ENCODE data around the gene SHB. TPM values are rescaled to one million over a fixed set of nuclear protein-coding genes. Genes with fewer than 3 reads are reported as not detected.

SHB gene
- total RNA-seq, 4 donors from 2014 or later = 9.7 to 17.5 (median 14.2) TPM

DNA sequence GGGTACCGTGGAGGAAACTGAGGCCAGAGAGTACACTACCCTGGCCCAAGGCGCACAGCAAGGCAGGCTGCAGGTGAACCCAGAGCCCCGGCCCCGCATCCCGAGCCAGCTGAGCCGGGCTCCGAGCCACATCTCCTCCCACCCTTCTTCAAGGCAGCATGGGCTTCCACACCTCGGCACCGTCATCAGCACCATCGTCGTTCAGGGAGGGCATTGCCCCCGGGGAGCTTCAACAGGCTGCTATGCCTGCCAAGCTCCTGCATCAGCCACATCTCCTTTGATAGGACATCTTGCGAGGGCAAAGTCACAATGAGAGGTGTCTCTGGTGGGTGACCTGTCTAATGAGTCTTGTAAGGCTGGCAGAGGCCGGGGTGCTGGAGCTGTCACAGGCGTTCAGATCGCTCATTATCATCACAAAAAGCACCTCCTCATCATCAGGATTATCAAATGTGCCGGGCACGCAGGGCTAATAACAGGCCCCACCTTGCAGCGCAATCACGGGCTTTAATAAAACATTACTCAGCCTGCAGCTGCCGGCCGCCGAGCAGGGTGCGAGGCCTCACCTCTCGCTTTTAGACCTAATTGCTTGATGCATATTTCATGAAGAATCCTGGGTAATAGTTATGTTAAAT is 145.1 kb downstream of the SHB start:
- Histone ChIP-seq H3K27ac (no peak overlapping the region), H3K27me3 (no peaks in the 10 kb centered on the region), H3K36me3 (peaks cover 0 to 9% of the 10 kb centered on the region in 2 donors), H3K4me1 (peaks cover 0 to 21% (median 0%) of the 10 kb centered on the region in 3 donors), H3K4me3 (no peak overlapping the region), H3K9me3 (no peaks in the 10 kb centered on the region)
- no peak for TF ChIP-seq POLR2A (IDR thresholded peaks at IDR 0.05)
- no peak for TF ChIP-seq EP300 (IDR thresholded peaks at IDR 0.05)
- TF ChIP-seq, protein P1, sequence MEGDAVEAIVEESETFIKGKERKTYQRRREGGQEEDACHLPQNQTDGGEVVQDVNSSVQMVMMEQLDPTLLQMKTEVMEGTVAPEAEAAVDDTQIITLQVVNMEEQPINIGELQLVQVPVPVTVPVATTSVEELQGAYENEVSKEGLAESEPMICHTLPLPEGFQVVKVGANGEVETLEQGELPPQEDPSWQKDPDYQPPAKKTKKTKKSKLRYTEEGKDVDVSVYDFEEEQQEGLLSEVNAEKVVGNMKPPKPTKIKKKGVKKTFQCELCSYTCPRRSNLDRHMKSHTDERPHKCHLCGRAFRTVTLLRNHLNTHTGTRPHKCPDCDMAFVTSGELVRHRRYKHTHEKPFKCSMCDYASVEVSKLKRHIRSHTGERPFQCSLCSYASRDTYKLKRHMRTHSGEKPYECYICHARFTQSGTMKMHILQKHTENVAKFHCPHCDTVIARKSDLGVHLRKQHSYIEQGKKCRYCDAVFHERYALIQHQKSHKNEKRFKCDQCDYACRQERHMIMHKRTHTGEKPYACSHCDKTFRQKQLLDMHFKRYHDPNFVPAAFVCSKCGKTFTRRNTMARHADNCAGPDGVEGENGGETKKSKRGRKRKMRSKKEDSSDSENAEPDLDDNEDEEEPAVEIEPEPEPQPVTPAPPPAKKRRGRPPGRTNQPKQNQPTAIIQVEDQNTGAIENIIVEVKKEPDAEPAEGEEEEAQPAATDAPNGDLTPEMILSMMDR (IDR thresholded peaks at IDR 0.05) = no peak
- no peak for TF ChIP-seq POLR2AphosphoS5 (IDR thresholded peaks at IDR 0.05)
- no peak for ATAC-seq
- 92 to 94% methylated on average over 5 to 19 of the region's 25 CpGs for WGBS, 2 donors (ENCODE audit: low coverage in 1 of 2)

DNA sequence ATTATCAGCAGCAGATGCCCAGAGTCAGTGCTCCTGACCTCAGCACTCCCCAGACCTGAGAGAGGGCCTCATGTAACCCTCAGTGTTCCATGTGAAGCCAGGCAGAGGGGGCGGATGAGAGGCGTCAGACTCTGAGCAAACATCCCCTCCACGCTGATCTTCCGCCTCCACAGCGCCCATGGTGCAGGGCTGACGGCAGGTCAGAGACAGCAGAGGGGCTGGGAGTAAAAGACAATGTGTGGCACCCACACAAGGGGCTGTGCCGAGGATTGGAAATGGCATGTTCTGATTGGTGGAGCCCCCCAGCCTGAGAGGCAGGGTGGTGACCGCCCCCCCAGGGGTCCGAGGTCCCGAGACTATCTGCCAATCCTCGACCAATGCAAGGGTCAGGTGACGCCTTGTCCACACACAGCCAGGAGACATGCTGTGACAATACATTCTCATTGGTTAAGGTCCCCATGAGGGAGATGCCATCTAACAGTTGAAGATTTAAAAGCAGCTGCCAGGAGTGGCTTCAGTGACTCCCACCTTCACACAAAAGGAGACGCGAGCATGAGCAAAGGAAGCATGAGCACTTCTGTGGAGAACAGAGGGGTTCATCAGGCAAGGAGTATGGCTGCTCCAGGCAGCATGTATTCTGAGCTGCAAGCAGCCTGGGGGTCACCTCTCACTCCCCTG is 145.8 kb downstream of the SHB start:
- H3K9me3 ChIP-seq = no peaks in the 10 kb centered on the region
- TF ChIP-seq POLR2A (IDR thresholded peaks at IDR 0.05) (no peak), EP300 (IDR thresholded peaks at IDR 0.05) (no peak)
- H3K36me3 ChIP-seq = peaks cover 0 to 14% of the 10 kb centered on the region in 2 donors
- no peak overlapping the region for H3K4me3 ChIP-seq
- H3K27me3 ChIP-seq = no peaks in the 10 kb centered on the region
- no peak for ATAC-seq
- H3K4me1 ChIP-seq = peaks cover 0 to 21% (median 0%) of the 10 kb centered on the region in 3 donors
- H3K27ac ChIP-seq = no peak overlapping the region
- 87 to 100% methylated on average over 2 to 3 of the region's 14 CpGs for WGBS, 2 donors (ENCODE audit: low coverage in 1 of 2)

DNA sequence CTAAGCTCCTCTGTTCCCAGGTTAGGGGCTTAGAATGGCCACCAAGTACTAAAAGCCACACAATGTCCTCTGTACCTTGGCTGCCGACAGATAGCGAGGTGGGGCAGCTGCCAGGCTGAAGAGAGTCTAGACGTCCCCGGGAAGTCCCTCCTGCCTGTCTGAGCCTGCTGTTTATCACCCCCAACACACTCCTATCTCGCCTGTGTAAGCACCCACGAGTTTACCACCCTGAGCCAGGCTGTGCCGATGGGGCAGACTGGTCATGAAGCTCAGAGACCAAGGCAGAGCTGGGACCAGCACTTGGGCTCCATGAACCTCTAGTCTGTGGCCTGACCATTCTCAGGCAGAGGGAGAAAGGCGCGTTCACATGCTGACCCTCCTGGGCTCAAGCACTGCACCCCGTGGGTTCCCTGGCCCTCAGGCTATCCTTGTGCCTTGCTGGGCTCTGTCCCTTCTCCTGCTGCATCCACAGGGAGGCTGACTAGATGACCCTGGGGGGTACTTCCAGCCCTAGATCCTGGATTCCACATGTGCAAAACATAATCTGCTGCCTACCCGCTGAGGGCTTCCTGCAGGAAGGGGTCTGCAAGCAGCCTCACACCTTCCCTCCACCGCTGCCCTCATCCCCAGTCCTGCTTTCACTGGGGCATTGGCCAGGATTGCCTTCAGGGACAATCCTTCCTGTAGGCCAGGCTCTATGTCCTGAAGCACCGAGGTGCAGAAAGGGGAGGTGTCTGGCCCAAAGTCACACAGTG is 146.5 kb downstream of the SHB start:
- Histone ChIP-seq H3K9me3 (no peaks in the 10 kb centered on the region), H3K36me3 (peaks cover 0 to 21% of the 10 kb centered on the region in 2 donors), H3K27me3 (no peaks in the 10 kb centered on the region), H3K27ac (no peak overlapping the region), H3K4me1 (peaks cover 0 to 21% (median 2%) of the 10 kb centered on the region in 3 donors), H3K4me3 (no peak overlapping the region)
- TF ChIP-seq EP300 (IDR thresholded peaks at IDR 0.05) = no peak
- no peak for TF ChIP-seq POLR2A (IDR thresholded peaks at IDR 0.05)
- TF ChIP-seq, protein P1 (IDR thresholded peaks at IDR 0.05) = no peak
- no peak for TF ChIP-seq POLR2AphosphoS5 (IDR thresholded peaks at IDR 0.05)
- WGBS, 2 donors (ENCODE audit: low coverage in 1 of 2) = 86% methylated on average over 4 of the region's 13 CpGs; no CpG with 5 or more reads in 1 of the 2 donors
- no peak for ATAC-seq

DNA sequence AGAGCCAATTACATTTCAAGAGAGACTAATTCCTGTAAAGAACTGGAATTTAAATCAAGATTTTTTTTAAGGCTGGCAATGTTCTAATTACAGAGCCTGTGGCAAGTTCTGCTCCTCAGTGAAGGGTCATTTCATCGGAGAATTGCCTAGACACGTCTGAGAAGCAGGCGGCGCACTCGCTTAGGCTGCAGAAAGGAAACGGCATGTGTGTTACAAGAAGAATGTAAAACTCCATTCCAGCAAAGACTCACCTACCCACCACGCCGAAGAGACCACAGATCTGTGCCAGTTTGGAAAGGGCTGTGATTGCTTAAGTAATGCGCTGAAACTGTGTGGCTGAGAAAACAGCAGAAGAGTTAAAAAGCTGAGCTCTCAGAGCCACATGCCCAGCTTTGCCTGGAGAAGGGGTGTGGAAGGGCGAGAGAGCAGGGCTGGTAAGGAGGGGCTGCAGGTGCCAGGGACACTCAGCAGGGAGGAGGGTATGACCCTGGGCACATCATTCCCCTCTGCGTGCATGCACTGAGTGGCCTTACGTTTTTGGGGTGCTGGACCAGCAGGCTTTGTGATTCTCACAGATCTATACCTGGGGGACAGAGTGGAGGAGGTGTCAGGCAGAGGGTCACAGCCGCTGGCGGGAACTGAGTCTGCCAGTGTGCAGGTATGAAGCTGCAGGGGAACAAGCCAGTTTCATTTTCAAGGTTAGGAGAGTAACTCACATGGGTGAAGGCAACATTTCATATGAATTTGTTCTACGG is 147.3 kb downstream of the SHB start:
- no peak for TF ChIP-seq POLR2AphosphoS5 (IDR thresholded peaks at IDR 0.05)
- H3K27ac ChIP-seq = no peak overlapping the region
- H3K27me3 ChIP-seq = no peaks in the 10 kb centered on the region
- 70 to 86% methylated on average over 10 to 11 of the region's 15 CpGs for WGBS, 2 donors (ENCODE audit: low coverage in 1 of 2)
- no peaks in the 10 kb centered on the region for H3K9me3 ChIP-seq
- H3K36me3 ChIP-seq = peaks cover 0 to 24% of the 10 kb centered on the region in 2 donors
- no peak overlapping the region for H3K4me3 ChIP-seq
- no peak for ATAC-seq
- peaks cover 0 to 21% (median 6%) of the 10 kb centered on the region in 3 donors for H3K4me1 ChIP-seq

DNA sequence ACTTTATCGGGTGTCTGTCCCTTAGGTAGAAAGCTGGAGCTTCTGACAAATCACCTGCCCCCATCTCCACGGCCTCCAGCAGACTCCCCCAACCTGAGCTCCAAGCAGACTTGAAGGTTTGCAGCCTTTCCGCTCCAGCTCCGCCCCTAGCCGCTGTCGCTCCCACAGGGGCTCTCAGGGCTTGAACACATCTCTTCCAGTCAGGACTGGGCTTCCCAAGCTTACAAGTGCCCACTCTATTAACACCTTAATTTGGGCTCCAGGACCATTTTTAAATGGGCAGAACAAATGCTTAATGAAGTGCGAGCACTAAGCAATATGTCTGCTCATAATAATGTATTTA is 147.9 kb downstream of the SHB start:
- Histone ChIP-seq H3K27ac (no peak overlapping the region), H3K9me3 (no peaks in the 10 kb centered on the region), H3K27me3 (no peaks in the 10 kb centered on the region), H3K36me3 (peaks cover 0 to 26% of the 10 kb centered on the region in 2 donors), H3K4me3 (no peak overlapping the region), H3K4me1 (peaks cover 0 to 27% (median 7%) of the 10 kb centered on the region in 3 donors)
- TF ChIP-seq POLR2A (IDR thresholded peaks at IDR 0.05) (no peak), POLR2AphosphoS5 (IDR thresholded peaks at IDR 0.05) (no peak), EP300 (IDR thresholded peaks at IDR 0.05) (no peak)
- TF ChIP-seq, protein P1 (IDR thresholded peaks at IDR 0.05) = no peak
- WGBS, 2 donors (ENCODE audit: low coverage in 1 of 2) = 75% methylated on average over 7 of the region's 7 CpGs; no CpG with 5 or more reads in 1 of the 2 donors
- ATAC-seq = no peak
